Right lobe of liver (tissue), 4 donors: Measurements from ENCODE around the gene KCNG4.

Experiments used
- CTCF ChIP-seq, 4 donors: fragments of 200-600 bp in 3 of 4; fragments of 450-650 bp in 1 of 4; IDR thresholded peaks; one replicate each; pipeline versions ENCODE4 v1.5.1 to v1.8.0; 2016 to 2022; ENCODE audit warnings: antibody characterized with exemption in 4 of 4, mild to moderate bottlenecking in 2 of 4
- POLR2A ChIP-seq: fragments of 450-650 bp; IDR thresholded peaks from one replicate; pipeline ENCODE4 v1.6.1; 2017; ENCODE audit warnings: antibody characterized with exemption, mild to moderate bottlenecking
- donor health status: DM: no; HTN: no; CAD: no.
- donor health status: DM: no; HTN: no; CAD: no.
- donor health status: DM: no; HTN: yes; CAD: no.

GRCh38 chr16:84286578-84287240, 46.9 kb upstream of the KCNG4 start:
- no peak for TF ChIP-seq CTCF (IDR thresholded peaks at IDR 0.05)
- TF ChIP-seq POLR2A, result no peak
